Ovary (tissue), 3 donors: ENCODE measurements around the gene ABCC1.

Experiments used
- POLR2A ChIP-seq: fragments of 450-650 bp; IDR thresholded peaks from one replicate; pipeline ENCODE4 v1.6.1; 2017; ENCODE audit warnings: antibody characterized with exemption, mild to moderate bottlenecking, moderate library complexity
- TF ChIP-seq, protein P1 (sequence below), 3 donors: fragments of 450-650 bp in 2 of 3; fragments of 200-600 bp in 1 of 3; IDR thresholded peaks; one replicate each; pipeline versions ENCODE4 v1.5.1 to v1.8.0; 2016 to 2022; ENCODE audit warnings: antibody characterized with exemption in 3 of 3, mild to moderate bottlenecking in 1 of 3
- donor health status: DM: no; HTN: no; CAD: no.

DNA sequence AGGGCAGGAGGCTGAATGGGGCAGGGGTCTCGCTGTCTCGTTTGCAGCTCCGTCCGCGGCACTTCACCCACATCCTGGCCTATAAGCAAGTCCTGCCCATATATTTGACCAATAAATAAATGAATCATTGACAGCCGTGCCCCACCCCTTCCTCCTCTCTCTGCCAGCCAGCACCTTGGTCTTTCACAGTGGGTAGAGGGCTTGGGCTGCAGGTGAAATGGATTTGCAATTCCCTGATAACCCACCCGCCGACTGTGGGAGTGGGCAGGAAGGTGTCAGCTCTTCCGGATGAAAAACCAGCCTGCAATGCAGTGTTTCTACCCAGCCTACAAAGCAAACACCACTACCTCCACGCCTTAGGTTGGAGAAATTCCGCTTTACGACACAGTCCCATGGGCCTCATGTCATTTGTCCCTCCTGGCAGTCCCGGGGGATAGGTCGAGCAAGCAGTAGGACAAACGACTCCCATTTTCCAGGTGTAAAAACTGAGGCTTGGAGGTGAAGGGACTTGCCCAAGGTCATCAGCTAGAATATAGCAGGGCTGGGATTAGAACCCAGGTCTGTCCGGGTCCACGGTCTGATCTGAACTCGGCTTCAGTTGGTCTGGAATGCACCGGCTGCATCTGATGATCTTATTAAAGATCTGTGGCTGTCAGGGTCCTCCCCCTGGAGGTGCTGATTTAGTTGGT is 79.0 kb downstream of the ABCC1 start:
- no peak for TF ChIP-seq POLR2A
- TF ChIP-seq, protein P1, sequence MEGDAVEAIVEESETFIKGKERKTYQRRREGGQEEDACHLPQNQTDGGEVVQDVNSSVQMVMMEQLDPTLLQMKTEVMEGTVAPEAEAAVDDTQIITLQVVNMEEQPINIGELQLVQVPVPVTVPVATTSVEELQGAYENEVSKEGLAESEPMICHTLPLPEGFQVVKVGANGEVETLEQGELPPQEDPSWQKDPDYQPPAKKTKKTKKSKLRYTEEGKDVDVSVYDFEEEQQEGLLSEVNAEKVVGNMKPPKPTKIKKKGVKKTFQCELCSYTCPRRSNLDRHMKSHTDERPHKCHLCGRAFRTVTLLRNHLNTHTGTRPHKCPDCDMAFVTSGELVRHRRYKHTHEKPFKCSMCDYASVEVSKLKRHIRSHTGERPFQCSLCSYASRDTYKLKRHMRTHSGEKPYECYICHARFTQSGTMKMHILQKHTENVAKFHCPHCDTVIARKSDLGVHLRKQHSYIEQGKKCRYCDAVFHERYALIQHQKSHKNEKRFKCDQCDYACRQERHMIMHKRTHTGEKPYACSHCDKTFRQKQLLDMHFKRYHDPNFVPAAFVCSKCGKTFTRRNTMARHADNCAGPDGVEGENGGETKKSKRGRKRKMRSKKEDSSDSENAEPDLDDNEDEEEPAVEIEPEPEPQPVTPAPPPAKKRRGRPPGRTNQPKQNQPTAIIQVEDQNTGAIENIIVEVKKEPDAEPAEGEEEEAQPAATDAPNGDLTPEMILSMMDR (IDR thresholded peaks at IDR 0.05) = no peak
